Activated naive CD4-positive, alpha-beta T cell treated with Interleukin-2 at 50 U/mL for 16 hours (primary cell): ENCODE measurements around the gene MCF2L.

Experiments
- DNase-seq: peaks from one replicate; pipeline ENCODE4 v3.0.0-alpha.2; 2020

The MCF2L gene

DNA sequence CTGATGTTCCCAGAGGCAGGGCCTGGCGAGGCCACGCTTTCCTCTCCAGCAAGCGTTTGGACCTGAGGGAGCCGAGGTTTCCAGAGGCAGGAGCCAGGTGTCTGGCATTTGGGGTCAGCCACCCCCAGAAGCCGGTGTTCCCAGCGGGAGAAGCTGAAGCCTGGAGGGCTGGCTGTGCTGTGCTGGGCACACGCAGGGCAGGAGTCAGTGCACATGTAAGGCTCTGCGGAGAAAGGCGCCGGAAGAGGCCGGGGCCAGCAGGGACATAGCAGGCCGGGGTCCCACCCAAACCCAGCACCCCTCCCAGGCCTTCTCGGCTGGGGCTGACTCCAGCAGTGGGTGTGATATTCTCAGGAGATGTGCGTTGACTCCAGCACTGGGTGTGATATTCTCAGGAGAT lies 31.6 kb downstream of the MCF2L start:
- DNase-seq = no peak

GRCh38 chr13:113001241-113002140 lies 32.5 kb downstream of the MCF2L start:
- DNase-seq = no peak

DNA sequence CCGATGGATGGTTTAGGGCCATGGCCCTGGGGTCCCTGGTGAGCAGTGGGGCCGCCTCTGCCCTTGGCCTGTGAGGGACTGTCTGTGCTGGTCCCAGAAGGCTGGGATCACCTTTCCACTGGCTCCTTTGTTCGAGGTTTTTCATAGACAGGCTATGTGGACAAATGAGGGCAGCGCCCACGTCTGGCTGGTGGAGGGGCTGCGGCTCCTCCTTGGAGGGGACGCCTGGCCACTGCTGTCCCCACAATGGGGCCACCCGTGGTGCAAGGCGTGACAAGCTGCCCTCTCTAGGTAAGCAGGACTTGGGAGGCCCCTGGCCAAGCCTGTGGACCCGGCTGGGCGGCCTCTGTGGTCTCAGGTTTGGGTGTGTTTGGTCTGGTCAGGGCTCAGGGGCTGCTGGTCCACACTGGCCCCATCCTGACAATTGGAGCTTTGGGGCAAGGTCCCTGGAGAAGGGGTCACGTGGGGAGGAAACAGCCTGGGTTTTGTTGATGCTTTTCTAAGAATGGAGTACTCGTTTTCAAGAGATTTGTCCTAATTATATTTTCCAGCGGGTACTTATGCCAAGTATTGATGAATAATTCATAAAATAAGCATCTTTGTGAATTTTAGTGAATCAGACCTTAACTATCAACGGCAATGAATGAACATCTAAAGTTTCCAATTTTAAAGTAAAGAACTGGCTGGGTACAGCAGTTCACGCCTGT lies 33.3 kb downstream of the MCF2L start:
- no peak for DNase-seq

DNA sequence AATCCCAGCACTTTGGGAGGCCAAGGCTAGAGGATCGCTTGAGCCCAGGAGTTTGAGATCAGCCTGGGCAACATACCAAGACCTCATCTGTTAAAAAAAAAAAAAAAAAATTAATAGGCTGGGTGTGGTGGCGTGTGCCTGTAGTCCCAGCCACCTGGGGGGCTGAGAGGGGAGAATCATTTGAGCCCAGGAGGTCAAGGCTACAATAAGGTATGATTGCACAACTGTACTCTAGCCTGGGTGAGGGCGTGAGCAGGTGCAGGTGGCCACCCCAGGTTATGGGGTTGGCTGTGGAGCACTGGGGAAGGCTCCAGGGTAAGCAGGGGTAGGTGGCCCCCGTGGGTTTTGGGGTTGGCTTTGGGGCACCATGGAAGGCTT lies 33.9 kb downstream of the MCF2L start:
- no peak for DNase-seq

DNA sequence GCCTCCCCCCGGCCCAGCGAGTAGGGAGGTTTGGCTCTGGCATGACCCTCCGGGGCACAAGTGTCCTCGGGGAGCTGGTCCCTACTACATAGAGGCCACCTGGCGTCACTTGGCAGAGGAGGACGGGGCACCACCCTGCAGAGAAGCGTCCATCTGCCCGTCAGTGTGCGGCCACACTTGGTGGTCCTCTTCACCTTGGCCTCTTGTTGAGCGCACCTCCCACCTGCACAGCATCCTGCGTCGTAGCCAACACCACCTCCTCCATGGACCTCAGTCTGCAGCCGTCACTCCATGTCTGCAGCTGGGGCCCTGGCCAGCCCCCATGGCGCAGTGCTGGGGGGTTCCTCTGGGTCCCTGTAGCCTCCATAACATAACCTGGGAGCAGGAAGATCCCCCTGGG lies 35.1 kb downstream of the MCF2L start:
- no peak for DNase-seq

- peak; percentile 2 for DNase-seq
Measured at GRCh38 chr13:113005076-113005865, 36.3 kb downstream of the MCF2L start.

GRCh38 chr13:113005997-113006396 lies 37.0 kb downstream of the MCF2L start:
- no peak for DNase-seq

DNA sequence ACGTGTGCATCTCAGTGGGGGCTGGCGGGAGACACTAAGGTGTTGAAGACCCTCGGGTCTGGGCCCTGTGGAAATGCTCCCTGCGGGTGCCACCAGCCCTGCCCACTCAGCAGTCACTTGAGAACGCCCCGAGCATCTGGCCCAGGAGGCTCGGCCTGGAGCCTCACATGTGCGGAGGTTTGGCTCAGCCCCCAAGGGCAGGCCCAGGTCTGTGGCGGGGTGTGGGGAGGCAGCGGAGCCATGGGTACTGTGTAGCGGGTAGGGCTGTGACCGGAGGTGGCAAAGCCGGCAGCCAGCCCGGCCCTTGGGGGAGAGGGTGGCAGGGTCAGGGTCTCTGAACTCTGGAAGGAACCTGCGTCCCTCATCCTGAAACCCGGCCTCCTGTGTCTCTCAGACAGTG lies 37.6 kb downstream of the MCF2L start:
- no peak for DNase-seq

DNA sequence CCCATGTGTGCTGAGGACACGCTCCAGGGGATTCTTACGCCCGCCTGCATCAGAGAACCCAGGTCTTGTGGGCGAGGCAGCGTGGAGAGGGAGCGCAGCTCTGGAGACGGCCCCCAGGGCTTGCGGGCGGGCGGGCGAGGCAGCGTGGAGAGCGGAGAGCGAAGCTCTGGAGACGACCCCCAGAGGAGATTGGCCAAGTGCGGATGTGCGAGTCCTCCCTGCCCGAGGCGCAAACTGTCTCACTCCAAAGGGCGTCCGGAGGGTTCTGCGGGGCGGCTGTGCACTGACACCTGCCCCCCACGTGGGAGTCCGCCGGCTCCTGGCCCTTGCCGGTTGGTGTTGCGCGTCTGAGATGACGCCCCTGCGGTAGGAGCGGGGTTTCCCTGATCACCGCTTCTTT lies 39.8 kb downstream of the MCF2L start:
- DNase-seq = no peak

- no peak for DNase-seq
Measured at GRCh38 chr13:113009743-113010509, 40.9 kb downstream of the MCF2L start.

DNA sequence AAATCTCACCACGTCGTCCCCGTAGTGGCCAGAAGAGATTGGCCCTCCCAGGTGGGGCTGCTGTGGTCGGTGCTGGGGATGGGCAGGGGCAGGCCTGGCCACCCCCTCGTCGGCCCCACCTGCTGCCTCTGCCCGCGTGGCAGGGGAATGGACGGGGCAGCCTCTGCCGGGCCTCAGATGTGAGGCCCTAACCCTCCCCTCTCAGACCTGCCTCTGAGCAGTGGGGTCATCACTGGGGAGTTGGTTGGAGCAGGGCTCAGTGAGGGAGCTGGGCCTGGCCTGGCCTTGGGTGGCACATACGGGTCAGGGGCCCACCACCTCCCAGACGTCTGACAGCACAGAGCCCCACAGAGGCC lies 41.5 kb downstream of the MCF2L start:
- no peak for DNase-seq

GRCh38 chr13:113013303-113013702 lies 44.3 kb downstream of the MCF2L start:
- DNase-seq = no peak

DNA sequence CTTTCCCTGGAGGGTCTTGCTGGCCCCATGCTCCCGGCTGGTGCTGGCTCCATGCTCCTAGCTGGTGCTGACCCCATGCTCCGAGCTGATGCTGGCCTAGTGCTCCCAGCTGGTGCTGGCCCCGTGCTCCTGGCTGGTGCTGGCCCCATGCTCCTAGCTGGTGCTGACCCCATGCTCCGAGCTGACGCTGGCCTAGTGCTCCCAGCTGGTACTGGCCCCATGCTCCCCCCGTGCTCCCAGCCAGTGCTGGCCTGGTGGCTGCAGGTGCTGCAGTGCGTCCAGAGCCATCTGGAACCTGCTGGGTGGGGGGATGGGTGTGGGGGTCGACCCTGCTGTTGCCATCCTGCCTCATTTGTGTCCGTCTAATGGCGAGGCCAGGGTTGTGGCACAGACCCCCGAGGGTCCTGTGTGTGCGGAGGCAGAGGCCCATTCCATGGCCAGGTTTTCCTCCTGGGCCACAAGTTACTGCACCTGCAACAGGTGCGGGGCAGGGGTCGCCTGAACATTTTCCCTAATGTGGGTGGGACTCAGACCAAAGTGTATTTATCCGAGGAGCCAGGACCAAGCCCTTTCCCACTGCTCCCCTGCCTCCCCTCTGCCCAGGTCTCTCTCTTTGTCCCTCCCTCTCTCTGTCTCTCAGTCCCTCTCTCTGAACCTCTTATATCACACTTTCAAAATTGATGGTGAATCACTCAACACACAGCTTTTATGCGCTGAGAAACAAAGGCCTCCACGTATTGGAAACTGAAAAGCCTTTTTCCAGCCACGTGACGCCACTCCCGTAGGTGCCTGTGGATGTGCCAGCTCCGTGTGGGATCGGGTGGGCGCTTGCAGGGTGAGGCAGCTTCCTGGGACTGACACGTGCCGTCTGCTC lies 45.1 kb downstream of the MCF2L start:
- DNase-seq = no peak

- no peak for DNase-seq
Measured at GRCh38 chr13:113014752-113015745, 46.0 kb downstream of the MCF2L start.

DNA sequence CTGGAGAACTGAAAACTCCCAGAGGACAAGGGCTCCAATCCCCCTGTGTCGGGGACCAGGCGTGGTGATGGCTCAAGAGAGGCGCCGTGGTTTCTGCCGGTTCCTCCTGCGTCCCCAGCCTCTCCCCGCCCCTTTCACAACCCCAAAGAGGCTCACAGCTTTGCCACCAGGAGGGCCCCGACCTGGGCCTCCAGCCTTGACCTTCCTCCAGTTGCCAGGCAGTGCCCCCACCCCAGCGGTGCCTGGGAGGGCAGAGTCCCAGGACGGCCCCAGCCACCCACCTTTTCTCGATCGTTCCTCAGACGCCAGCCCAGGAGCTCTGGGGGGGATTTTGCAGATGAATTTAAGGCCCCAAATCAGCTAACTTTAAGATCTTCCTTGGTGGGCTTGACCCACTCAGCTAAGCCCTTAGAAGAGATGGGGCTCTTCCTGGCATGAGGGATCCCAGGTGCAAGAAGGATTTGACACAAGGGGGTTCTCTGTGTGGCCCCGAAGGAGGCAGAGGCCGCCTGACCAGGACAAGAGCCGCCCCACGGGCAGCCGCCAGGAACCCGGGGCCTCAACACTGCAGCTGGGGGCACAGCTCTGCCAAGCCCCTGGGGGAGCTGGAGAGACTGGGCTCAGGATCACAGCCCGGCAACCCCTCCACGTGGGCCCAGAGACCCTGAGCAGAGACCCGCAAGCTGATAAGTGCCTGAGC lies 47.0 kb downstream of the MCF2L start:
- no peak for DNase-seq

GRCh38 chr13:113016526-113017295 lies 47.7 kb downstream of the MCF2L start:
- no peak for DNase-seq

DNA sequence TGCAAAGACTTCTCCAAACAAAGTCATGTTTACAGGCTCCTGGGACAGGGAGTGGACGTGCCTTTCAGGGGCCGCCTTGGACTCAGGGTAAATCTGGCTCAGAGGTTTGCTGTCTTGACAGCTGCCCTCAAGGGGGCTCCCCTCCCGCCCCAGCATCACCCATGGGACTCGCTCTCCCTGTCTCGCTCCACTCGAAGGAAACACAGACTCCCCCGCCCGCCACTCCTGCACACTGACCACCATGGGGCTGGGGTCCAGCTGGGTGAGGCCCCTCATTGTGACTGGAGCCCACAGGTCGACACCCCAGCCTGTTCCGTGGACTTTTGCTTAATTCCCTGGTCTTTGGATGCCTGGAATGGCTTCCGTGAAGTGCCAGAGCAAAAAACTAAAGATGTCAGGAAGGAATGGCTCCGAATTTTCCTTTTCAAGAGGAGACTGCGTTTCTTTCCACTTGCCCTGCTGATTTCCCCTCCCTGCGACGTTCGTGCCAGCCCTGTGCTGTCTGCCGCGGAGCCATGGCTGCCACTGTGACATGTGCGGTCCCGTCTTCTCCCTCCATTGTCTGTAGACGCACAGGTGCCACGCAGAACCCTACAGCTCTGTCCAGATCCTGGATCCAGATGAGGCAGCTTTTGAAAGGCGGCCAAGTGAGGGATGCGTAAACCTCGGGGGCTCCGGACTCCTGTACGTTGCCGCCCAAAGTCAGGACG lies 48.6 kb downstream of the MCF2L start:
- DNase-seq = no peak
